ENCODE data around the gene DNAJC30. TPM values are rescaled to one million over a fixed set of nuclear protein-coding genes. Genes with fewer than 3 reads are reported as not detected.
"Not testable (repeated sequence)": the region's sequence is repeated elsewhere in the genome, so short reads cannot be mapped to it uniquely, and the experiment has no call there.

The DNAJC30 gene
- total RNA-seq, 2 experiments from 2014 or later = 6.1 to 6.3 TPM

DNA sequence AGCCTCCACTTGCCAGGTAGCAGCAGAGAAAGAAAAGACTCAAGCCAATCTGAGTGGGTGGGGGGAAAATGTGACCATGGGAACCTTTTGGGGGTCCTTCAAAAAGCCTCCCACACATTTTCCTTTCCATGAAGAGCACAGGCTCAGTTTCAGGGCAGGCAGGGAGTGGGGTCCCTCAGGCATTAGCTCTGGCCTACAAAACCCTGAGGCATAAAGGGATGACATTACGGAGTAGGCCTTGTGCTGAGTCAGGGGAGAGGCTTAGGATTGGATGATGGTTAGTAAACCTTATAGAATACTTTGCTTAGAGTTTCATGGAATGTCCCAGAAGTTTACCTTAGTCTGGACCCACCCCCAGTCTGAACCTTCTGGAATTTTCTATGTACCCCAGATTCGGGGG is 3.5 kb downstream of the DNAJC30 start:
- Mint-ChIP-seq H3K4me3 (no peak overlapping the region), H3K9me3 (no peaks in the 10 kb centered on the region), H3K27me3 (no peaks in the 10 kb centered on the region), H3K27ac (no peak overlapping the region), H3K4me1 (ENCODE audit: low read depth) (peaks cover 28% of the 10 kb centered on the region), H3K36me3 (peaks cover 13% of the 10 kb centered on the region)
- intact Hi-C loops (cut with micrococcal nuclease) = loop anchor here (10.0 kb wide), 1 partner anchor 155 kb away; the partner anchor contains the start of gene BAZ1B
- POLR2A ChIA-PET = no interaction called here
- CTCF ChIA-PET = no interaction called here
- no peak for DNase-seq

DNA sequence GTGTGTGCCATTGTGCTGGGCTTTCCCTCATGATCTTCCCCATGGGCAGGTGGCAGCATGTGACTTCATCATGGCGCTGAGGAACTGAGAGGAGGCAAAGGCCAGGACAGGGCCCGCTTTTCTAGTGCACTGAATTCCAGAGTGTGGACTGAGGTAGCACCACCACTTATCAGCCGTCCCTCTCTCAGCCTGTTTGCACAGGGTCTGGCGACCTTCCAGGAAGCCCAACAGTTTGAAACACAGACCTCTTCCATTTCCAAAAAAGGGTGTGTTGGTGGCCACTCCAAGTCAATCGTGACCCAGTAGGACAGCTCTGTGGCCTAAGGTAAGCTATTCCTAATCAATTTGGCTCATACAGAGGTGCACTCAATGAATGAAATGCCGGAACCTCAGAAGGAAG is 4.4 kb downstream of the DNAJC30 start:
- Mint-ChIP-seq H3K9me3 (no peaks in the 10 kb centered on the region), H3K4me1 (ENCODE audit: low read depth) (peaks cover 26% of the 10 kb centered on the region), H3K36me3 (peaks cover 13% of the 10 kb centered on the region), H3K27me3 (no peaks in the 10 kb centered on the region), H3K27ac (no peak overlapping the region), H3K4me3 (no peak overlapping the region)
- ChIA-PET POLR2A (no interaction called here), CTCF (no interaction called here)
- intact Hi-C loops (cut with micrococcal nuclease) = no loop called here
- no peak for DNase-seq

DNA sequence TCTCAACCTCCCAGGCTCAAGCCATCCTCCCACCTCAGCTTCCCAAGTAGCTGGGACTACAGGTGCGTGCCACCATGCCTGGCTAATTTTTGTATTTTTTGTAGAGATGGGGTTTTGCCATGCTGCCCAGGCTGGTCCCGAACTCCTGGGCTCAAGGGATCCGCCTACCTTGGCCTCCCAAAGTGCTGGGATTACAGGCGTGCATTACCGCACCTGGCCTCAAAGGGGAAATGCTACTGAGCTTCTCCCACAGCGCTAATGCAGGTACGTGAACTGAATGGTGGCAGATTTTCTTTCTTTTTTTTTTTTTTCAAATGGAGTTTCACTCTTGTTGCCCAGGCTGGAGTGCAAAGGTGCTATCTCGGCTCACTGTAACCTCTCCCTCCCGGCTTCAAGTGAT is 7.2 kb downstream of the DNAJC30 start:
- POLR2A ChIA-PET = not testable (repeated sequence)

DNA sequence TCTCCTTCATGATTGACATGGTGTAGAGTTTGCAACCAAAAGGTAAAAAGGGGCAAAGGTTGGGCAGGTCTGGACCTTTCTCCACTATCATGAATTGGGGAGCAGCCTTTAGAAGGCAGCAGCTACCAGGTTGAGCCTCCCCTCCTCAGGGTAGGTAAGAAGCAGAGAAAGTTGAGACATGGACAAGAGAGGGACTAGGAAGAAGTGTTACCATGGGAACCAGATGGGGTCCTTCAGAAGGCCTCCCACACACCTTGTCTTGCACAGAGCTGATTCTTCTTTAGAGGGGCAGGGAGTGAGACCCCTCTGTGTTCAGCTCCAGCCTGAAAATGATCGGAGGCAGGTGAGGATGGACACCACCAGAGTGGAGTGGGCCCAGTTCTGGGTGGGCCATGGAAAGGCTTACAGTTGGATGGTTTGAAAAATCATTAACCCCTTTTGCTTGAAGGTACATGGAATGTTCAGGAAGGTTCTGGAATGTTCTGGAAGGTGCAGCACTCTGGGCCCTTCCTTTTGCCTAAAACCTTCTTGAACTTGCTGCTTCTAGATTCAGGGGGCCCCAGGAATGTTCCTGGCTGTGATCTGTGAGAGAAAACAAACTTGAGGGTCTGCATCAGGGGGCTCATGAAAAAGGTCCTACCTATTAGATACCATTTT is 8.7 kb downstream of the DNAJC30 start:
- CTCF ChIA-PET = interaction anchor here (2.4 kb wide), 1 partner anchor 68 kb away, joined by 9 read pairs; no protein-coding TSS in a partner anchor
- H3K27me3 Mint-ChIP-seq = peaks cover 4% of the 10 kb centered on the region
- intact Hi-C loops (cut with micrococcal nuclease) = no loop called here
- POLR2A ChIA-PET = no interaction called here
- peaks cover 2% of the 10 kb centered on the region for H3K4me1 Mint-ChIP-seq (ENCODE audit: low read depth)
- H3K9me3 Mint-ChIP-seq = no peaks in the 10 kb centered on the region
- H3K4me3 Mint-ChIP-seq = no peak overlapping the region
- H3K36me3 Mint-ChIP-seq = peaks cover 10% of the 10 kb centered on the region
- no peak for DNase-seq
- no peak overlapping the region for H3K27ac Mint-ChIP-seq

More for the DNA sequence above, 7.2 kb downstream of the DNAJC30 start:
- H3K27ac Mint-ChIP-seq; DNase-seq; intact Hi-C loops (cut with micrococcal nuclease); H3K4me1 Mint-ChIP-seq (ENCODE audit: low read depth); H3K9me3 Mint-ChIP-seq; H3K27me3 Mint-ChIP-seq; H3K4me3 Mint-ChIP-seq: not testable (repeated sequence)
- CTCF ChIA-PET = interaction anchor here (1.0 to 2.4 kb wide), 2 partner anchors 67 to 69 kb away, joined by 3 to 9 read pairs; no protein-coding TSS in a partner anchor
- H3K36me3 Mint-ChIP-seq = peaks cover 11% of the 10 kb centered on the region

DNA sequence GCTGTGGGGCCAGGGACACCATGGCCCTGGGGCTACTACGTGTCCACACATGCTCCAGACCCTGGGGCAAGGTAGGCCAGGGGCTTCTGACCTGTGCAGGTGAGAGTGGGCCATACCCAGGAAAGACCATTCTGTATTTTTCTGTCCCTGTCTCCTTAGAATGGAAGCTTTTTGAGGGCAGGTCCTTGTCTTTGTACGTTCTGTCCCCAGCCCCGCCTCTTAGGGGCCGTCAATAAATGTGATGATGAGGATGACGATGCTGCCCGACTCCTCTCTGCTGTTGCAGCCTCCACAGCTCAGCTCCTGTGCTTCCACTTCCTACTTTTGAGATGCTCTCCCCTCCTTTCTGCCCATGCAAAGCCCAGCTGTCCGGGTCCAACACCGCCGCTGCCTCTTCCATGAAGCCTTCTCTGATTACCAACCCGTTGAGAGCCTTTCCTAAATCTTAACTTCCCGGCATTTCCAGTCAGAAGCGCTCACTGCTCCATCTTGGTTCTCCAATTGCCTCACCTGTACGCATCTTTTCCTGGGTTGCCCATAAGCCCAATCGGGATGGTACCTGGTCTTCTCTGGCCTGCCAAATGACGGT is 11.3 kb downstream of the DNAJC30 start:
- intact Hi-C loops (cut with micrococcal nuclease) = no loop called here
- POLR2A ChIA-PET = no interaction called here
- CTCF ChIA-PET = no interaction called here

DNA sequence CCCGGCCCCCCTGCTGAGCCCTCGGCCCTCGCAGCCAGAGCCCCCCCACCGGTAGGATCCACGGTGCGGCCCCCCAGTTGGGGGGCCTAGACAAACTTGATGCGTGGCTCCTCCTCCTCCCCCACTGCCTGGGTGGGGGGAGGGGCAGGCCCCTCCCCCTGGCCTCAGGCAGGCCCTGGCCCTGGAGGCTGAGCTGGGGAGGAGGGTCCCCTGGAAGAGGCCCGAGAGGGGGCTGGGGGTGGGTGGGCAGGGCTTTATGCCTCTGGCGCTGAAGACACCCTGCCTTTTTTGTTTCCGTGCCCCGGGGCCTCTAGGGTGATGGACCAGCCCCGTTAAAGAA is 12.0 kb downstream of the DNAJC30 start:
- intact Hi-C loops (cut with micrococcal nuclease) = no loop called here
- POLR2A ChIA-PET = no interaction called here
- no peak overlapping the region for H3K27ac Mint-ChIP-seq
- H3K9me3 Mint-ChIP-seq = no peaks in the 10 kb centered on the region
- no peak overlapping the region for H3K4me3 Mint-ChIP-seq
- no peak for DNase-seq
- H3K27me3 Mint-ChIP-seq = peaks cover 12% of the 10 kb centered on the region
- CTCF ChIA-PET = interaction anchor here (0.6 kb wide), 1 partner anchor 56 kb away, joined by 5 read pairs; no protein-coding TSS in a partner anchor
- H3K36me3 Mint-ChIP-seq = no peaks in the 10 kb centered on the region
- peaks cover 3% of the 10 kb centered on the region for H3K4me1 Mint-ChIP-seq (ENCODE audit: low read depth)

More for the DNA sequence above, 11.3 kb downstream of the DNAJC30 start:
- H3K4me3 Mint-ChIP-seq = no peak overlapping the region
- peaks cover 3% of the 10 kb centered on the region for H3K4me1 Mint-ChIP-seq (ENCODE audit: low read depth)
- peaks cover 12% of the 10 kb centered on the region for H3K27me3 Mint-ChIP-seq
- H3K27ac Mint-ChIP-seq = no peak overlapping the region
- no peaks in the 10 kb centered on the region for H3K9me3 Mint-ChIP-seq
- no peaks in the 10 kb centered on the region for H3K36me3 Mint-ChIP-seq
- no peak for DNase-seq

DNA sequence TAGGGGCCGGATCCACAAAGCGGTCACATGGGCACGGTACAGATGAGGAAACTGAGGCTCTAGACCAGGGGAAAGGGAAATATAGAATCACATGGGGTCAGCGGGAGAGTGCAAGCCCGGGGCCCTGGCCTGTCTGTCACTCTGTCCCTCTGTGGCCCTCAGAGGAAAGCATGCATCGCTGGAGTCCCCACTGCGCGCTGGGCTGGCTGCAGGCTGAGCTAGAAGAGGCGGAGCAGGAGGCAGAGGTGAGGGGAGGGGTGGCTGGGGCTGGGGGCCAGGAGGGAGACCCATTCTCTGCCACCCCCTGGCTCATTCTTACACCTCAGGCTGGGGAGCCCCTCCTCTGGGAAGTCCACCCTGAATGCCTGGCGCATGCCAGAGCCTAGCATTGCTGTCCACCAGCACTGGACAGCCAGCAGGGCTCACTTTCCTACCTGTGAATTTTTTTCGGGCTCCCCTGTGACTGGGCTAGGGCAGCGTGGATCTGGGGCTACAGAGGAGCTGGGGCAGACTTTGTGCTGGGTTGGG is 13.3 kb downstream of the DNAJC30 start:
- intact Hi-C loops (cut with micrococcal nuclease) = no loop called here
- POLR2A ChIA-PET = no interaction called here
- Mint-ChIP-seq H3K27me3 (peaks cover 20% of the 10 kb centered on the region), H3K27ac (no peak overlapping the region), H3K4me3 (no peak overlapping the region), H3K4me1 (ENCODE audit: low read depth) (peaks cover 3% of the 10 kb centered on the region), H3K9me3 (no peaks in the 10 kb centered on the region), H3K36me3 (no peaks in the 10 kb centered on the region)
- no peak for DNase-seq
- CTCF ChIA-PET = interaction anchor here (0.9 to 3.4 kb wide), 2 partner anchors 63 kb away, joined by 3 to 29 read pairs; no protein-coding TSS in a partner anchor

DNA sequence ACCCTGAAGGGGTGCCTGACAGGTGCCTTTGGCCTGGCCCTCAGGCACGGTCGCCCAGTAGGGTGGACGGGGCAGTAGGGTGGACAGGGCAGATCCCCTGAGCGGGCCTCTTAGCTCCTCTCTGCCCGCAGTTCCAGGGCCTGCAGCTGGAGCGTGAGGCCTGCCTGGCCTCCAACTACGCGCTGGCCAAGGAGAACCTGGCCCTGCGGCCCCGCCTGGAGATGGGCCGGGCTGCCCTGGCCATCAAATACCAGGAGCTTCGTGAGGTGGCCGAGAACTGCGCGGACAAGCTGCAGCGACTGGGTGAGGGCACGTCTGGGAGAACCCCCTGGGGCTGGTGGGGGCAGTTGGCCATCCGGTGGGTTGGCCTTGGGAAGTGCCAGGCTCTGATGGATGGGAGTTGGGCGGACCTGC is 14.0 kb downstream of the DNAJC30 start:
- POLR2A ChIA-PET = no interaction called here
- CTCF ChIA-PET = interaction anchor here (0.6 to 3.4 kb wide), 3 partner anchors 54 to 62 kb away, joined by 4 to 29 read pairs (median 5); no protein-coding TSS in a partner anchor
- Mint-ChIP-seq H3K9me3 (no peaks in the 10 kb centered on the region), H3K27ac (no peak overlapping the region), H3K4me3 (no peak overlapping the region), H3K27me3 (peaks cover 24% of the 10 kb centered on the region), H3K36me3 (no peaks in the 10 kb centered on the region), H3K4me1 (ENCODE audit: low read depth) (peaks cover 3% of the 10 kb centered on the region)
- intact Hi-C loops (cut with micrococcal nuclease) = no loop called here
- DNase-seq = no peak

DNA sequence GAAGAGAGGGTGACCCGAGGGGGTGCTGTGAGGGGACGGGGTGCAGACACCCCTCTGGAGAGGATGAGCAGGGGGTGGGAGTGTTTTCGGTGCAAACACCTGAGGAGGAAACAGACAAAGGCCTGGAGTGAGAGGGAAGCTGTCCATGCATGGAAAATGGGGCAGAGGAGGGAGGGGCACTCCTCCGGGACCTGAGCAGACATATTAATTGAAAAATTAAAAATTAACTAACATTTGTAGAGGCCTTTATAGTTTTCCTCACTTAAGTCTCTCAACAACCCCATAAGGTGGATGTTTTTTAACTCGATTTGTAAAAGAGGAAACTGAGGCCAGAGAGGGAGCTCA is 14.4 kb downstream of the DNAJC30 start:
- Mint-ChIP-seq H3K9me3 (no peaks in the 10 kb centered on the region), H3K27me3 (peaks cover 28% of the 10 kb centered on the region), H3K36me3 (no peaks in the 10 kb centered on the region), H3K27ac (no peak overlapping the region), H3K4me3 (peak overlapping the region; percentile 23), H3K4me1 (ENCODE audit: low read depth) (peaks cover 3% of the 10 kb centered on the region)
- ChIA-PET CTCF (interaction anchor here (0.6 to 3.4 kb wide), 5 partner anchors 9 to 181 kb away, joined by 3 to 29 read pairs (median 4); no protein-coding TSS in a partner anchor), POLR2A (no interaction called here)
- intact Hi-C loops (cut with micrococcal nuclease) = no loop called here
- no peak for DNase-seq

DNA sequence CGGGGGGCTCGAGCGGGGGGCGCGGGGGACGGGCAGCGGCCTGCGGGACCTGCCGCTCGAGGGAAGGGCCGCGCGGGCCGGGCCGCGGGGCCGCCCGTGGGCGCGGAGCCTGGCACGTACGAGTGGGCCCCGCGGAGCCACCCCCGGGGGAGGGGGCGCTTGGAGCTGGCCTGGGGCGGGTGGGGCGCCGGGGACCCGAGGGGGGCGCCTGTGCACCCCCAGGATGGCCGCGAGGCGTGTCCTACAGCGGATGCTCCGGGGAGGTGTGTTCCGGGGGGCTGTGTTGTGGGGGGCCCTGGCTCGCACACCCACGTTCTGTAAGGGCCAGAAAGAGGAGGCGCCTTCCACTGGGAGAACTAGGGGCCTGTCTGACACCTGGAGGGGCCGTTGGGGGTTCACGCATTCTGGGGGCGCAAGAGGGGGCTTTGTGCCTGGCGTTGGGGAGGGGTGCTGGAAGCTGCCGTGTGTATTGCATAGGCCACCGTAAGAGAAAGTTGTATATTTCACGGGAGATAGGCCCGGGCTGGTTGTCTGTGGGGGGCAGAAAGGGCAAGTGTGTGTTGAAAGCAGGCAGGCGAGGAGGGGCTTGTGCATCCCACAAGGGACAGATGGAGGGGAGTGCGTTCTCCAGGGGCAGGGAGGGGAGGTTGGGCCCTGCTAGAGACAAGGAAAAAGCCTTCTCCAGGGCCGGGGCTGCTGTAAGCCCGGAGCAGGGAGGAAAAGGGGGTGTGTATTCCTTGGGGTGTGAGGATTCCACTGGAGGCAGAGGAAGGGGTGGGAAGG is 15.0 kb downstream of the DNAJC30 start:
- peaks cover 31% of the 10 kb centered on the region for H3K27me3 Mint-ChIP-seq
- peak overlapping the region; percentile 26 for H3K4me3 Mint-ChIP-seq
- DNase-seq = no peak
- intact Hi-C loops (cut with micrococcal nuclease) = no loop called here
- no peaks in the 10 kb centered on the region for H3K36me3 Mint-ChIP-seq
- CTCF ChIA-PET = interaction anchor here (0.6 to 3.4 kb wide), 17 partner anchors 9 to 181 kb away, joined by 3 to 29 read pairs (median 4); partner anchors contain the start of genes ABHD11 and TBL2
- peaks cover 3% of the 10 kb centered on the region for H3K4me1 Mint-ChIP-seq (ENCODE audit: low read depth)
- peaks cover under 1% of the 10 kb centered on the region for H3K9me3 Mint-ChIP-seq
- no peak overlapping the region for H3K27ac Mint-ChIP-seq
- POLR2A ChIA-PET = no interaction called here

DNA sequence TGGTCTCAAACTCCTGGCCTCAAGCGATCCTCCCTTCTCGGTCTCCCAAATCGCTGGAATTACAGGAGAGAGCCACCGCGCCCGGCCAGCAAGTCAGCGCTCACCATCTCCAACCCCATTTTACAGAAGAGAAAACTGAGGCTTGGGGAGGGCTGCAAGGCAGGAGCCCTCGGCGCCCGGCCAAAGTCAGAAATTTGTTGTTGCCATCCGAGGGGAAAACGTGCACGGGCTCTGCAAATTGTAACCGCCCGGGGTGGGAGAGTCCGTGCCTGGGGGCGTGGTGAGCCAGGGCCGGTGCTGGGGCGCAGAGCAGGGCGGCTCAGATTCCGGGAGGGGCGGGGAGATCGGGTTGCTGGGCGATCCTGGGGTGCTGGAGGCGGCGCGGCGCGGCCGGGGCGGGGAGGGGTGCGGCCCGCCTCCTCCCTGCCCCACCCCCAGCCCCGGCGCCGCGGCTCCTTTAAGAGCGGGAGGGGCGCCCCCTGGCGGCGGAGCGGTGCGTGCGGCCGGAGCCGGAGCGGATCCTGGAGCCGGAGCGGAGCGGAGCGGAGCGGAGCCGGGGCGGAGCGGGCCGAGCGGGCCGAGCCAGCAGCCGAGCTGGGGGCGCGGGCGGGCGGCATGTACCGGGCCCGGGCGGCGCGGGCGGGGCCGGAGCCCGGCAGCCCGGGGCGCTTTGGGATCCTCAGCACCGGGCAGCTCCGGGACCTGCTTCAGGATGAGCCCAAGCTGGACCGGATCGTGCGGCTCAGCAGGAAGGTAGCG is 15.7 kb downstream of the DNAJC30 start, which contains the start of gene VPS37D:
TSS of gene VPS37D (plus strand) at position 488 of the 759 bp plus-strand sequence. CDS start at position 616, 128 bp downstream.
- POLR2A ChIA-PET = interaction anchor here (0.7 kb wide), 2 partner anchors 36 to 83 kb away, joined by 3 read pairs; no protein-coding TSS in a partner anchor
- H3K4me1 Mint-ChIP-seq (ENCODE audit: low read depth) = peaks cover 3% of the 10 kb centered on the region
- CTCF ChIA-PET = interaction anchor here (0.6 to 3.4 kb wide), 16 partner anchors 8 to 180 kb away, joined by 3 to 29 read pairs (median 4); partner anchors contain the start of genes ABHD11 and TBL2
- H3K9me3 Mint-ChIP-seq = peaks cover 7% of the 10 kb centered on the region
- H3K27ac Mint-ChIP-seq = no peak within 1 kb of the TSS
- H3K27me3 Mint-ChIP-seq = peaks cover 36% of the 10 kb centered on the region
- peak; percentile 92 for DNase-seq
- H3K4me3 Mint-ChIP-seq = peak within 1 kb of the TSS; percentile 62
- intact Hi-C loops (cut with micrococcal nuclease) = loop anchor here (1.0 to 2.0 kb wide), 3 partner anchors 15 to 60 kb away; partner anchors contain the start of genes BUD23, DNAJC30 and STX1A
- H3K36me3 Mint-ChIP-seq = no peaks in the 10 kb centered on the region
